Brain microvascular endothelial cell (primary cell): ENCODE measurements around the gene ABCC1.
"Not testable (repeated sequence)": the region's sequence is repeated elsewhere in the genome, so short reads cannot be mapped to it uniquely, and the experiment has no call there.

ENCODE experiments used
- DNase-seq: peaks from one replicate; pipeline ENCODE4 v3.0.0-alpha.2; 2020
- H3K27ac ChIP-seq: fragments of 250-450 bp; sonication (Bioruptor Pico); 2 replicates; pipeline ENCODE4 v1.5.1; 2020; ENCODE audit warnings: mild to moderate bottlenecking, moderate library complexity
- H3K27me3 ChIP-seq: fragments of 250-450 bp; sonication (Bioruptor Pico); replicated peaks from 2 replicates; pipeline ENCODE4 v1.5.1; 2020; ENCODE audit warnings: mild to moderate bottlenecking
- H3K36me3 ChIP-seq: fragments of 250-450 bp; sonication (Bioruptor Pico); replicated peaks from 2 replicates; pipeline ENCODE4 v1.5.1; 2020; ENCODE audit warnings: mild to moderate bottlenecking
- H3K4me3 ChIP-seq: 2 replicates; pipeline ENCODE4 v1.5.1; 2011; ENCODE audit warnings: low read depth, mild to moderate bottlenecking, control low read depth, low read length, moderate library complexity
- CTCF ChIP-seq: IDR thresholded peaks from 2 replicates; pipeline ENCODE4 v1.5.1; 2011; ENCODE audit warnings: low read depth, mild to moderate bottlenecking, moderate library complexity, low read length, control low read depth, inconsistent platforms; ENCODE audit errors: missing control alignments
- in situ Hi-C: cut with HindIII; loops from 2 replicates; pipeline ENCODE4 v1.10.0; 2017; ENCODE audit warnings: low sequenced_read_pairs, low pct_ligation_motif_present

The ABCC1 gene

GRCh38 chr16:16145286-16145685 is 195.9 kb downstream of the ABCC1 start:
- in situ Hi-C loops: no loop called here
- H3K36me3 ChIP-seq: peaks cover 41% of the 10 kb centered on the region
- DNase-seq: no peak

GRCh38 chr16:16146380-16147315 is 197.2 kb downstream of the ABCC1 start:
- no peaks in the 10 kb centered on the region for H3K27me3 ChIP-seq
- no peak for DNase-seq
- in situ Hi-C loops: no loop called here
- H3K27ac ChIP-seq: no peak overlapping the region
- no peak overlapping the region for H3K4me3 ChIP-seq
- H3K36me3 ChIP-seq: peaks cover 30% of the 10 kb centered on the region
- TF ChIP-seq CTCF: no peak

More at GRCh38 chr16:16145286-16145685, 195.9 kb downstream of the ABCC1 start:
- TF ChIP-seq CTCF: no peak
- no peak overlapping the region for H3K4me3 ChIP-seq
- no peak overlapping the region for H3K27ac ChIP-seq
- H3K27me3 ChIP-seq: no peaks in the 10 kb centered on the region

GRCh38 chr16:16147316-16147999 is 198.0 kb downstream of the ABCC1 start:
- Histone ChIP-seq H3K36me3 (peaks cover 24% of the 10 kb centered on the region), H3K4me3 (no peak overlapping the region), H3K27ac (no peak overlapping the region), H3K27me3 (no peaks in the 10 kb centered on the region)
- in situ Hi-C loops: no loop called here
- no peak for TF ChIP-seq CTCF
- DNase-seq: no peak

GRCh38 chr16:16148000-16148599 is 198.7 kb downstream of the ABCC1 start:
- H3K36me3 ChIP-seq: peaks cover 23% of the 10 kb centered on the region
- H3K27me3 ChIP-seq, in situ Hi-C loops, H3K4me3 ChIP-seq, DNase-seq, H3K27ac ChIP-seq: not testable (repeated sequence)

- Histone ChIP-seq H3K27ac (no peak overlapping the region), H3K27me3 (no peaks in the 10 kb centered on the region), H3K36me3 (peaks cover 19% of the 10 kb centered on the region), H3K4me3 (no peak overlapping the region)
- in situ Hi-C loops: no loop called here
- no peak for DNase-seq
- no peak for TF ChIP-seq CTCF
Measured at GRCh38 chr16:16148755-16149154, 199.3 kb downstream of the ABCC1 start.

GRCh38 chr16:16149710-16150116 is 200.3 kb downstream of the ABCC1 start:
- in situ Hi-C loops: no loop called here
- no peak overlapping the region for H3K4me3 ChIP-seq
- no peak for DNase-seq
- peaks cover 13% of the 10 kb centered on the region for H3K36me3 ChIP-seq
- H3K27ac ChIP-seq: no peak overlapping the region
- no peaks in the 10 kb centered on the region for H3K27me3 ChIP-seq
- TF ChIP-seq CTCF: no peak
